Stimulated activated CD4-positive, alpha-beta T cell treated with anti-CD3 and anti-CD28 coated beads, Interleukin-4, amount 100 ng/mL, for 1 hour (primary cell): ENCODE results near the gene PGLYRP2.
"Not testable (repeated sequence)": the region's sequence is repeated elsewhere in the genome, so short reads cannot be mapped to it uniquely, and the experiment has no call there.

Experiments used
- DNase-seq: peaks from one replicate; pipeline ENCODE4 v3.0.0-alpha.2; 2020

PGLYRP2 gene

DNA sequence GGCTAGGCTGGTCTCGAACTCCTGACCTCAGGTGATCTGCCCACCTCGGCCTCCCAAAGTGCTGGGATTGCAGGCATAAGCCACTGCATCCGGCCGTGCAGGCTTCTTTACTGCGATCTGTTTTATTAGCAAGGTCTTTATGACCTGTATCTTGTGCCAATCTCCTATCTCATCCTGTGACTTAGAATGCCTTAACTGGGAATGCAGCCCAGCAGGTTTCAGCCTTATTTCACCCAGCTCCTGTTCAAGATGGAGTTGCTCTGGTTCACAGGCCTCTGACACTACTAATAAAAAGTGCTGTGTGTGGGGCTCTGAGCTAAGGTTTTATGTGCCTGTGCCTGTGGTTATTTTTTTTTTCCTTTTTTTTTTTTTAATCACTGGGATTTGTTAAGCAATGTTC is 6.5 kb upstream of the PGLYRP2 start:
- DNase-seq: not testable (repeated sequence)

- not testable (repeated sequence) for DNase-seq
Measured at GRCh38 chr19:15480996-15481395, 1.7 kb upstream of the PGLYRP2 start.

DNA sequence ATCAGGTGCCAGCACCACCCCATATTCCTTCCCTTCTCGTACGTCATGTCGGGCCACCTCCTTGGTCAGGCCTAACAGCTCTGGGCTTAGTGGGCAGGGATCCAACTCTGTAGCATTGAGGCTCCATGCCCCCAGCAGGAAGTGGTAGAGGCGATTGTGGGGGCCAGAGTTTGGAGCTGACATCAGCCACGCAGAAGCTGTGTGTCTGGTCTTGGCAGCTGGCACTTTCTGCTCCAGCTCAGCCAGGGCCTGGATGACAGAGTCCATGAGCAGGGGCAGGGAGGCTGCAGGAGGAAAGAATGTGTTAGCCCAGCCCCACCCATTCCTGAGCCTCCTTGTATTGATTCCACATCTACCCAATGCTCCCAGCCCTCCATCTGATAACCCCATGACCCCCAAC is 3.0 kb downstream of the PGLYRP2 start:
- DNase-seq: no peak

GRCh38 chr19:15475611-15476010 is 3.7 kb downstream of the PGLYRP2 start:
- DNase-seq: no peak

GRCh38 chr19:15475169-15475568 is 4.1 kb downstream of the PGLYRP2 start:
- DNase-seq: no peak

- not testable (repeated sequence) for DNase-seq
Measured at GRCh38 chr19:15473821-15474220, 5.5 kb downstream of the PGLYRP2 start.

DNA sequence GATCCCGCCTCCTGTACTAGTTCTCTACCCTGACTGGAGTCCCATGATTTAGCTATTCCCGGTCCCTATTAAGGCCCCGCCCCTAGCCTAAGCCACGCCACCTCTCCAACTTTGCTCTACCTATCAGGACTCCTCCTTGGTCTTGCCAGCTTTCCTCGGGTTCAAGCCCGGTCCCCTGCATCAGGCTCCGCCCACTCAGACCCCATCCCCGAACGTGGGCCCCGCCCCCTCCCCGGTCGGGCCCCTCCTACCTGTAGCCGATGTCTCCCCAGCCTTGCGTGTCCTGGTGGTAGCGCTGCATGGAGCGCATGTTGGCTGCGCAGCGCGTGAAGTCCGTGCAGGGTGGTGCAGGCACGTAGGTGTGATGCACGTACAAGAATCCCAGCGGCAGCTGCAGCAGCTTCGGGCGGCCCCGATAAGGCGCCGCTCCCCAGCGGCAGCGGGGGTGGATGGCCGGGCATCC is 7.6 kb downstream of the PGLYRP2 start:
- DNase-seq: no peak

GRCh38 chr19:15469513-15470297 is 9.6 kb downstream of the PGLYRP2 start:
- peak; percentile 34 for DNase-seq

DNA sequence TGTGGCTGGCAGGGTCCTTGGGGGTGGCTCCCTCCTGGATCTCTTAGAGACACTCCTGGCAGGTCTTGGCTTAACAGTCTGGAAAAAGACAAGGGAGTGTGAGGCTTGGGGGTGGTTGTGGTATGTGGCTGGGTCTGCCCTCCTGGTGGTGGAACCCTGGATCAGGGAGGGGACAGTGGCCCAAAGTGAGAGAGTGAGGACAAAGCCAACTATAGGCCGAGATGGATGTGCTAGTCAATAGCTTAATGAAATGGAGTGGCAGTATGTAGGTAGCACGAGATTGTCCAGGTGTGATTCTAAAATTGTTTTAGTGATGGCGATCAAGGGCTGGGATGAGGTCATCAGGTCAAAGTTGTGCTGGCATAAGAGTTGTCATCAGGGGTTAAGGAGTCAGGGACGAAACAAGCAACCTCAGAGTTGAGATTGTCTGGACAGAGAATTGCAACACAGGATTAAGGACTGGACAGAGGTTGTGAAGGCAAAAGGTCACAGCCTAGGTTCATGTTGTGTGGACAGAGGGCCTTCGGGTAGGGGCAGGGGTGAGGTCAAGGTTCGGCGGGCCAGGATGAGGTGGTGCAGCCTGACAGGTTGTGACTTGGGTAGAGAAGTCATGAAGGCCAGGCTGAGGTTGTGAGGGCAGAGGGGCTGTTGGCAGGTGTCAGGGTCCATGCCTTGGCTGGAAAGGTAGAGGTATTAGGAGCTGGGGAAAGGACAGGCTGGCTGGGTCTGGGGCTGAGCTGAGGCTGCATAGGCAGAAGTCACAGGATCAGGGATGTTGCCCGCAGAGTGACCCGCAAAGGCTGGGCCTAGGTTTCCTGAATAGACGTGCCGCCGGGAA is 10.4 kb downstream of the PGLYRP2 start:
- no peak for DNase-seq

DNA sequence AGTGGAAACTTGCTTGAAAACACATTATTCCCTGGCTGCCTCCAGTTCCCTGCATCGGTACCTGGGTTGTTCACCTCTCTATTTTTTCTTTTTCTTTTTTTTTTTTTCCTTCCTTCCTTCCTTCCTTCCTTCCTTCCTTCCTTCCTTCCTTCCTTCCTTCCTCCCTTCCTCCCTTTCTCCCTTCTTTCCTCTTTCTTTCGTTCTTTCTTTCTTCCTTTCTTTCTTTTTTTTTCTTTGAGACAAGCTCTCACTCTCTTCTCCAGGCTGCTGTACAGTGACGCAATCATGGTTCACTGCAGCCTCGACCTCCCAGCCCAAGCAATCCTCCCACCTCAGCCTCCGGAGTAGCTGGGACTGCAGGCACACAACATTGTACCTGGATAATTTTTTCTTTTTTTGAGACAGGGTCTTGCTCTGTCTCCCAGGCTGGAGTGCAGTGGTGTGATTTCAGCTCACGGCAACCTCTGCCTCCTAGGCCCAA is 11.5 kb downstream of the PGLYRP2 start:
- DNase-seq: no peak

DNA sequence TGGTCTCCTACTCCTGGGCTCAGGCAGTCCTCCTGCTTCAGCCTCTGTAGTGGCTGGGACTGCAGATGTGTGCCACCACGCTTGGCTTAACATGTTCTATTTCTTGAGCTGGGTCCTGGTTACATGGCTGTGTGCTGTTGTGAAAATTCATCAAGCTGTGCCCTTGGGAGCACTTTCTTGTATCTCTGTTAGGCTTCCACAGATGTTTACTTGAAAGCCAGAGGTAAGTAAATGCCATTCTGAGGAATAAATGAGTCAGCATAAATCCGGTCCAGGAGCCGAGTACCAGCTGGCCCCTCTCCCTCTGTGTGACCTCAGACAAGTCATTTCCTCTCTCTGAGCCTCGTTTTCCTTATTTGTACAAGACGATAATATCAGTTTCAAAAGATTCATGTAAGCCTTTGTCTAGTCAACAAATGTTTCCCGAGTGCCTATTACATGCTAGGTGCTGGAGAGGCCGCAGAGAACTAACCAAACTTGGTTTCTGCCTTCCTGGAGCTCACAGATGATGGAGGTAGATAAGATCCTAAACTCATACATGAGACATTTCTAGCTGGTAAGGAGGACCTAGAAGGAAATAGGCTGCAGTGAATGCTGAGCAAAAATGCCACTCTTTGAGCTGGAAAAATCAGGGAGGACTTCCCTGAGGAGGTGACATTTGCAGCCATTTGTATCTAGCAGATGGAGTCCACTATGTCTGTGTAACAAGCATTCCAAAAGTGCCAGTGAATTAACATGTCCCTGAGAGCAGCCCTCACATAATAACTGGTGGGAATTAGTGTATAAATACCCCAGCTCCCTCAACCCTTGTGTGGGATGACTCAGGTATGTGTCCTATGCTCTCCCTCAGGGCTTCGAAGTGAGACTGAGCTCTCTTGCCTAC is 12.2 kb downstream of the PGLYRP2 start:
- DNase-seq: peak; percentile 53

- DNase-seq: peak; percentile 56
Measured at GRCh38 chr19:15464394-15465385, 14.6 kb downstream of the PGLYRP2 start, which contains the start of gene RASAL3. RASAL3 (minus strand) TSS chr19:15464544; CDS start chr19:15464358, 186 bp downstream.

DNA sequence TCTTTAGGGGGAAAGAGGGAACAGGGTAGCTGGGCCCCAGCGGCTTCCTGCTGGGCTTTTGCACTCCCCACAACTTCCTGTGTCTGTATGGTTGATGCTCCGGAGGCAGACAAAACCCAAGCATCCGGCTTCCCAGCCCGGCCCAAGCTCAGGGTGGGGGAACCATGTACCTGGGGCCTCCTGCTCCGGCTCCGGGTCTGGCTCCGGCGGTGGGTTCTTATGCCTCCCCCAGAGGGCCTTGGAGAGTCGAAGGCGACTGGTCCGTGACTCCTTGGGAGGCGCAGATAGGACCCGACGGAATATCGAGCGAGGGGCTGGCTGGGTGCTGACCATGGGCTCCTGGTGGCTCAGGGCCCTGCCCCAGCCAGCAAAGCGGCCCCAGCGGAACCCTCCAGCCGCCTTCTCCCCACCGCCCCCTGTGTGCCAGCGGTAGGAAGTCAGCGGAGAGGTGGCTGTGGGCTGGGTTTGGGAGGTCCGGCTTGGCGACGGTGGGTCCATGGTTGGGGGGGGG is 15.4 kb downstream of the PGLYRP2 start:
- DNase-seq: peak; percentile 71

- DNase-seq: no peak
Measured at GRCh38 chr19:15461694-15462093, 17.6 kb downstream of the PGLYRP2 start.

DNA sequence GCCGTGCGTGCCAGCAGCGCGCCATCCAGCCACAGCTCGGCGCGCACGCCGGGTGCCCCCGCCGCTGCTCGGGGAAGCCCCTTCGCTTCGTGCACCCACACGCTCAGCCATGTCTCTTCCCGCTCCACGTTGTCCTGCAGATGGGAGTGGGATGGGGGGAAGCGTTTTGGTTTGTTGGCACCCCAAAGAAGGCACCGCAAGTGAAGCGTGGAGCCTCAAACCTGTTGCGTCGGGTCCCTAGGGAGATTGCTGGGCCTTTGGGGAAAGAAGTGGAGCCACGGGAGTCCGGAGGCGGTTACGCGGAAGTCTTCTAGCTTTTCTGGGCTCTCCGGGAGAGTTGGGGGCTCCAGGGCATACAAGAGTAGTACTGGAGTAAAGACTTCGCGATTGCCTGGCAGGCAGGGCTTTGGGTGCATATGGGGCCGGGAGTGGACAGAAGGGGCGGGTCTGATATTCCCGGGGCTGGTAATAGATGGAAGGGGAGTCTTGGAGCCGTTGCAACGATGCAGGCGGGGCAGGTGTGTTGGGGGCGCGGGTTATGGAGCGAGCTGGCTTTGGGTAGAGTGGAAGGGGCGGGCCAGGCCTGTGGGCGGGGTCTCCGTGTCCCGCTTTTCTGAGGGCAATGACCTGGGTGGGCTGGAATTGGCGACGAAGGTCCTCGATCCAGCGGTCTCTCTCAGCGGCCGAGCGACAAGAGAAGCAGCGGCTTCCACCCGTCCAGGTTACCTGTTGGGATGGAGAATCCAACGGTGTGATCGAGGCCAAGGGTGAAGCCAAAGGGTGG is 21.4 kb downstream of the PGLYRP2 start:
- DNase-seq: no peak

DNA sequence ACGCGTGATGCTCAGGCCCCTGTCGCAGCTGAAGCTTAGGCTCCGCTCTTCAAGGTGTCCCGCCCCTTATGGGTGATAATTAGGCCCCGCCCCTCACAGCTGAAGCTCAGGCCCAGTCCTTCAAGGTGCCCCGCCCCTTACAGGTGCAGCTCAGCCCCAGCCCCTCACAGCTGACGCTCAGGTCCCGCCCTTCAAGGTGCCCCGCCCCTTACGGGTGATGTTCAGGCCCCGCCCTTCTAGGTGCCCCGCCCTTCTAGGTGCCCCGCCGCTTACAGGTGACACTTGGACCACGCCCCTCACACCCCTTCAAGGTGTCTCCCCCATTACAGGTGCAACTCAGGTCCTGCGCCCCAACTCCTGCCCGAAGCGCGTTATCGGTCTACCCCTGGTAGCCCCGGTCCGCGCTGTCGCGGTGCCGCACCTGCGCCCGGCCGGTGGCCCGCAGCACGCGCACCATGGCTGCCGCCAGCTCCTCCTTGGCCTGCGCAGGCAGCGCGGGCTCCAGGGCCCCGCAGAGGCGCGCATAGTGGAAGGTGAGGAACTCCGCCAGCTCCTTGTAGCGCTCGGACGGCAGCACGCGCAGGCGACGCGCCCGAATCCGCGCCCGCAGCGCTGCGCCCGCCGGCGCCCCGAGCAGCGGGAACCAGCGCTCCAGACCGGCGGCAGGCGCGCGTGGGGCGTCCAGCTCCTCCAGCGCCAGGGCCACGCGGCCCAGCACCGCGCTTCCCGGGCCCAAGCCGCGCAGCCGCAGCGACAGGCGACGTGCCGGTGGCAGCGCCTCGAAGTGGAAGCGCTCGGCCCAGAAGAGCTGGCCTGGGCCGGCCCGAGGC is 22.2 kb downstream of the PGLYRP2 start:
- no peak for DNase-seq

DNA sequence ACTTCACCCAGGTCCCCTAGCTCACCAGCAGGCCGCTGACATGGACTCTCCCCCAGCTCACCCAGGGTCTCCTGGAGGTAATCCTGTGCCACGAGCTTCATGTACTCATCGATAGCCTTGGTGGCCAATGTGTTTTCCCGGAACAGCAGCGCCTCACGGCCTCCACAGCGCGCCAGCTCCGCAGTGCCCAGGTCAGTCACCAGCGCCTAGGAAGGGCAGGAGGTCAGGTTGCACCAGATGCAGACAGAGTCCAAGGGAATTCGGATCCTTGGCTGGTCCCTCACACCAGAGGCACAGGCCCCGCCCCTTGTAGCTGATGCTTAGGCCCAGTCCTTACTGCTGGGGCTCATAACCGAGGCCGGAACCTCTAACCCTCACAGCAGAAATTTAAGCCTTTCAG is 22.9 kb downstream of the PGLYRP2 start:
- DNase-seq: no peak

GRCh38 chr19:15455996-15456395 is 23.3 kb downstream of the PGLYRP2 start:
- no peak for DNase-seq
